HepG2 (cell line): ENCODE data around the gene PERCC1. TPM values are rescaled to one million over a fixed set of nuclear protein-coding genes. Genes with fewer than 3 reads are reported as not detected.

Experiments used
- ATAC-seq: fragments of 200-7000 bp; cut with Tn5 transposase; 3 replicates; pipeline ENCODE4 v1.9.1; 2020; ENCODE audit warnings: mild to moderate bottlenecking, moderate library complexity
- BruUV-seq: library from RNA; stranded (reverse); fragments of 400-500 nt; replicated peaks from 2 replicates; lab custom pipeline; 2021; lab: Mats Ljungman, UMichigan
- CTCF ChIA-PET: fragments of 300-600 bp; formaldehyde crosslinking; extraction: SDS; loops from one replicate; lab custom pipeline; 2021; ENCODE audit warnings: low total read pairs, inconsistent platforms, low intra/inter-chr PET ratio; lab: Yijun Ruan, JAX
- POLR2A ChIA-PET: fragments of 350-600 bp; sonication (Branson Sonifier 250); formaldehyde crosslinking; loops from one replicate; lab custom pipeline; 2020; ENCODE audit warnings: antibody characterized with exemption, inconsistent platforms; lab: Yijun Ruan, JAX
- DNase-seq: peaks from one replicate; pipeline ENCODE4 v3.0.0-alpha.2; 2015; ENCODE audit warnings: low spot score
- FAIRE-seq: peaks from 3 replicates; lab custom pipeline; 2011; peaks lifted over from hg19 to GRCh38; lab: Jason Lieb, UNC
- H2AFZ ChIP-seq: one replicate; pipeline ENCODE4 v1.6.1; 2011; ENCODE audit warnings: low read length, inconsistent platforms
- H3K27ac ChIP-seq: fragments of 300-600 bp; 3 replicates; pipeline ENCODE4 v1.8.0; 2011; ENCODE audit warnings: mixed run types, mild to moderate bottlenecking, mixed read lengths, low read length, inconsistent platforms; ENCODE audit not compliant: insufficient read depth; ENCODE audit errors: extremely low read length
- H3K27me3 ChIP-seq, 2 experiments: fragments of 200-600 bp in 1 of 2; 2 replicates in 1 of 2; 3 replicates in 1 of 2; pipeline versions ENCODE4 v1.6.0 to v1.8.0; 2011; ENCODE audit warnings: low read length in 2 of 2, mild to moderate bottlenecking in 2 of 2, moderate library complexity in 2 of 2, inconsistent platforms in 1 of 2; ENCODE audit not compliant: insufficient read depth in 2 of 2, control insufficient read depth in 1 of 2
- H3K36me3 ChIP-seq, 2 experiments: fragments of 200-600 bp in 1 of 2; replicated peaks in 1 of 2; 2 replicates in 1 of 2; 3 replicates in 1 of 2; pipeline versions ENCODE4 v1.5.1 to v1.8.0; 2011; ENCODE audit warnings: low read length in 2 of 2, inconsistent platforms in 1 of 2; ENCODE audit not compliant: insufficient read depth in 2 of 2, control insufficient read depth in 1 of 2
- H3K4me1 ChIP-seq: 2 replicates; pipeline ENCODE4 v1.5.1; 2012; ENCODE audit warnings: low read length, inconsistent platforms; ENCODE audit not compliant: insufficient read depth
- H3K4me2 ChIP-seq: 2 replicates; pipeline ENCODE4 v1.6.0; 2011; ENCODE audit warnings: low read depth, low read length, inconsistent platforms
- H3K4me3 ChIP-seq, 3 experiments: fragments of 200-600 bp in 1 of 3; sonication (generic), shearing (Covaris generic) in 1 of 3; replicated peaks in 1 of 3; 2 replicates each; pipeline ENCODE4 v1.5.1; 2011 to 2016; ENCODE audit warnings: low read length in 3 of 3, inconsistent platforms in 2 of 3, low read depth in 2 of 3, mild to moderate bottlenecking in 2 of 3, control low read depth in 1 of 3, mixed read lengths in 1 of 3; ENCODE audit not compliant: insufficient read depth in 1 of 3
- H3K79me2 ChIP-seq: one replicate; pipeline ENCODE4 v1.6.1; 2011; ENCODE audit warnings: low read length, inconsistent platforms; ENCODE audit not compliant: insufficient read depth
- H3K9ac ChIP-seq: 2 replicates; pipeline ENCODE4 v1.6.0; 2011; ENCODE audit warnings: mild to moderate bottlenecking, low read depth, low read length, inconsistent platforms; ENCODE audit not compliant: insufficient read depth
- H3K9me3 ChIP-seq: 2 replicates; pipeline ENCODE4 v1.5.1; 2012; ENCODE audit warnings: mild to moderate bottlenecking, low read length
- H4K20me1 ChIP-seq: 2 replicates; pipeline ENCODE4 v1.6.0; 2011; ENCODE audit warnings: inconsistent platforms, mild to moderate bottlenecking, low read length, moderate library complexity; ENCODE audit not compliant: insufficient read depth
- NFYB ChIP-seq: sonication (generic); formaldehyde crosslinking; IDR thresholded peaks from 2 replicates; pipeline ENCODE4 v1.4.0; 2020; ENCODE audit warnings: missing genetic modification reagents
- NR2F6 ChIP-seq, 2 experiments: IDR thresholded peaks; 2 replicates each; pipeline ENCODE4 v1.6.1; 2016; ENCODE audit warnings: antibody characterized with exemption in 1 of 2, mild to moderate bottlenecking in 1 of 2
- PCBP2 ChIP-seq: fragments of 200-400 bp; formaldehyde crosslinking; optimal IDR thresholded peaks from 2 replicates; pipeline ENCODE3; 2018; ENCODE audit warnings: low read length, low read depth; ENCODE audit not compliant: poor library complexity, severe bottlenecking
- SPEN ChIP-seq: sonication (generic); formaldehyde crosslinking; IDR thresholded peaks from 2 replicates; pipeline ENCODE4 v1.5.1; 2020; ENCODE audit warnings: low read depth, mild to moderate bottlenecking, missing genetic modification reagents
- TP53 ChIP-seq: sonication (generic); formaldehyde crosslinking; conservative IDR thresholded peaks from 2 replicates; pipeline ENCODE4 v1.4.0; 2020; ENCODE audit warnings: missing genetic modification reagents
- ZBTB8A ChIP-seq: sonication (generic); formaldehyde crosslinking; IDR thresholded peaks from 2 replicates; pipeline ENCODE4 v1.4.0; 2020; ENCODE audit warnings: mild to moderate bottlenecking, low read depth, missing genetic modification reagents, borderline replicate concordance
- ZFP41 ChIP-seq: sonication (generic); formaldehyde crosslinking; IDR thresholded peaks from 2 replicates; pipeline ENCODE4 v1.4.0; 2020; ENCODE audit warnings: mild to moderate bottlenecking, missing genetic modification reagents, borderline replicate concordance
- ZMYM3 ChIP-seq: sonication (generic); formaldehyde crosslinking; IDR thresholded peaks from 2 replicates; pipeline ENCODE4 v1.5.1; 2020; ENCODE audit warnings: mild to moderate bottlenecking, missing genetic modification reagents
- ZNF383 ChIP-seq: sonication (generic); formaldehyde crosslinking; IDR thresholded peaks from 2 replicates; pipeline ENCODE4 v1.4.0; 2020; ENCODE audit warnings: missing genetic modification reagents, mild to moderate bottlenecking, borderline replicate concordance
- ZNF558 ChIP-seq: sonication (generic); formaldehyde crosslinking; IDR thresholded peaks from 2 replicates; pipeline ENCODE4 v1.9.0; 2022; ENCODE audit warnings: mild to moderate bottlenecking, missing genetic modification reagents, borderline replicate concordance
- WGBS: methylation state at CpG from one replicate; pipeline ENCODE4 v1.1.6; 2017; ENCODE audit warnings: low lambda C conversion rate; 5-methylcytosine and 5-hydroxymethylcytosine counted together
- in situ Hi-C: cut with HindIII; loops from 2 replicates; pipeline ENCODE4 v1.10.0; 2017; ENCODE audit warnings: low pct_unique_long_range_greater_than_20kb; ENCODE audit not compliant: extremely low pct_ligation_motif_present
- intact Hi-C: fragments of 100-400 bp; cut with micrococcal nuclease; formaldehyde crosslinking; loops from one replicate; pipeline ENCODE4 v1.10.0; 2022; ENCODE audit not compliant: unreplicated experiment
- polyA plus RNA-seq, 8 experiments: library from polyadenylated mRNA; depleted of rRNA in 3 of 8; stranded (reverse) in 7 of 8; unstranded in 1 of 8; fragments of >200 nt; fragmentation: Illumina TruSeq in 4 of 8; extraction: Trizol in 4 of 8; gene quantifications; 2 replicates each; pipeline versions ENCODE4 v1.2.1 to v1.2.3, GENCODE V29; 2011 to 2016; ENCODE audit warnings: low read depth in 4 of 8, missing spikeins in 1 of 8, mixed read lengths in 1 of 8; ENCODE audit not compliant: insufficient read depth in 1 of 8
- total RNA-seq, 5 experiments: library from RNA; depleted of rRNA; stranded (reverse); fragments of >200 nt; fragmentation: Illumina TruSeq; extraction: Trizol; gene quantifications; 2 replicates each; pipeline ENCODE4 v1.2.3, GENCODE V29; 2016; ENCODE audit warnings: low read depth in 1 of 5
- TF ChIP-seq, protein P1 (sequence below): sonication (generic); formaldehyde crosslinking; IDR thresholded peaks from 2 replicates; pipeline ENCODE4 v1.4.0; 2020; ENCODE audit warnings: mild to moderate bottlenecking, missing genetic modification reagents

Gene PERCC1
- total and polyA plus RNA-seq, 2 of the 13 experiments (the other 11 are each of a cell fraction or from before 2014, with no cell fraction given), result 0.15 TPM; not detected in 1

GRCh38 chr16:1448536-1449116, 17.7 kb downstream of the PERCC1 start:
- ATAC-seq (no peak), DNase-seq (no peak)
- TF ChIP-seq TP53 (CRISPR knock-in tag) (no peak), ZFP41 (CRISPR knock-in tag) (no peak), ZBTB8A (CRISPR knock-in tag) (no peak), ZNF558 (no peak), PCBP2 (no peak), NR2F6 (IDR thresholded peaks at IDR 0.05) (no peak), NR2F6 (CRISPR knock-in tag; IDR thresholded peaks at IDR 0.05) (no peak), ZNF383 (no peak), SPEN (CRISPR knock-in tag) (no peak), ZMYM3 (no peak), NFYB (no peak)
- TF ChIP-seq, protein P1, sequence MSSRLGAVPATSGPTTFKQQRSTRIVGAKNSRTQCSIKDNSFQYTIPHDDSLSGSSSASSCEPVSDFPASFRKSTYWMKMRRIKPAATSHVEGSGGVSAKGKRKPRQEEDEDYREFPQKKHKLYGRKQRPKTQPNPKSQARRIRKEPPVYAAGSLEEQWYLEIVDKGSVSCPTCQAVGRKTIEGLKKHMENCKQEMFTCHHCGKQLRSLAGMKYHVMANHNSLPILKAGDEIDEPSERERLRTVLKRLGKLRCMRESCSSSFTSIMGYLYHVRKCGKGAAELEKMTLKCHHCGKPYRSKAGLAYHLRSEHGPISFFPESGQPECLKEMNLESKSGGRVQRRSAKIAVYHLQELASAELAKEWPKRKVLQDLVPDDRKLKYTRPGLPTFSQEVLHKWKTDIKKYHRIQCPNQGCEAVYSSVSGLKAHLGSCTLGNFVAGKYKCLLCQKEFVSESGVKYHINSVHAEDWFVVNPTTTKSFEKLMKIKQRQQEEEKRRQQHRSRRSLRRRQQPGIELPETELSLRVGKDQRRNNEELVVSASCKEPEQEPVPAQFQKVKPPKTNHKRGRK (CRISPR knock-in tag), result no peak

More at GRCh38 chr16:1448536-1449116, 17.7 kb downstream of the PERCC1 start:
- Histone ChIP-seq H3K9me3 (no peaks in the 10 kb centered on the region), H3K4me3 (no peak overlapping the region), H3K36me3 (peaks cover 4 to 7% of the 10 kb centered on the region in 2 experiments; a peak in 4 of 5 replicates), H3K9ac (no peak overlapping the region), H3K79me2 (no peaks in the 10 kb centered on the region), H3K4me1 (no peaks in the 10 kb centered on the region), H3K27ac (no peak overlapping the region), H2AFZ (no peak overlapping the region), H3K27me3 (no peaks in the 10 kb centered on the region; a peak in 1 of 5 replicates), H4K20me1 (no peaks in the 10 kb centered on the region), H3K4me2 (no peak overlapping the region)
- intact Hi-C loops (no loop called here), in situ Hi-C loops (no loop called here)
- ChIA-PET POLR2A (no interaction called here), CTCF (no interaction called here)
- FAIRE-seq, result no peak
- BruUV-seq, result no TSS peak
- 100% methylated on average over 9 of the region's 30 CpGs for WGBS
